Measurements from ENCODE around the gene RPS3A.

Gene RPS3A

GRCh38 chr4:151100531-151100930 lies 1.1 kb downstream of the RPS3A start (continued):
- TF ChIP-seq ZNF140 (tag by site-specific recombination; IDR thresholded peaks at IDR 0.05) (no peak), ZNF707 (tag by site-specific recombination; IDR thresholded peaks at IDR 0.05) (no peak), ZNF621 (tag by site-specific recombination; IDR thresholded peaks at IDR 0.05) (no peak), SCRT1 (tag by site-specific recombination; IDR thresholded peaks at IDR 0.05; ENCODE audit: borderline replicate concordance) (no peak), ZFHX2 (tag by site-specific recombination; conservative IDR thresholded peaks at IDR 0.05) (no peak)
- TF ChIP-seq, protein P1, sequence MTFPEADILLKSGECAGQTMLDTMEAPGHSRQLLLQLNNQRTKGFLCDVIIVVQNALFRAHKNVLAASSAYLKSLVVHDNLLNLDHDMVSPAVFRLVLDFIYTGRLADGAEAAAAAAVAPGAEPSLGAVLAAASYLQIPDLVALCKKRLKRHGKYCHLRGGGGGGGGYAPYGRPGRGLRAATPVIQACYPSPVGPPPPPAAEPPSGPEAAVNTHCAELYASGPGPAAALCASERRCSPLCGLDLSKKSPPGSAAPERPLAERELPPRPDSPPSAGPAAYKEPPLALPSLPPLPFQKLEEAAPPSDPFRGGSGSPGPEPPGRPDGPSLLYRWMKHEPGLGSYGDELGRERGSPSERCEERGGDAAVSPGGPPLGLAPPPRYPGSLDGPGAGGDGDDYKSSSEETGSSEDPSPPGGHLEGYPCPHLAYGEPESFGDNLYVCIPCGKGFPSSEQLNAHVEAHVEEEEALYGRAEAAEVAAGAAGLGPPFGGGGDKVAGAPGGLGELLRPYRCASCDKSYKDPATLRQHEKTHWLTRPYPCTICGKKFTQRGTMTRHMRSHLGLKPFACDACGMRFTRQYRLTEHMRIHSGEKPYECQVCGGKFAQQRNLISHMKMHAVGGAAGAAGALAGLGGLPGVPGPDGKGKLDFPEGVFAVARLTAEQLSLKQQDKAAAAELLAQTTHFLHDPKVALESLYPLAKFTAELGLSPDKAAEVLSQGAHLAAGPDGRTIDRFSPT (tag by site-specific recombination; IDR thresholded peaks at IDR 0.05), result no peak
- TF ChIP-seq, protein P2, sequence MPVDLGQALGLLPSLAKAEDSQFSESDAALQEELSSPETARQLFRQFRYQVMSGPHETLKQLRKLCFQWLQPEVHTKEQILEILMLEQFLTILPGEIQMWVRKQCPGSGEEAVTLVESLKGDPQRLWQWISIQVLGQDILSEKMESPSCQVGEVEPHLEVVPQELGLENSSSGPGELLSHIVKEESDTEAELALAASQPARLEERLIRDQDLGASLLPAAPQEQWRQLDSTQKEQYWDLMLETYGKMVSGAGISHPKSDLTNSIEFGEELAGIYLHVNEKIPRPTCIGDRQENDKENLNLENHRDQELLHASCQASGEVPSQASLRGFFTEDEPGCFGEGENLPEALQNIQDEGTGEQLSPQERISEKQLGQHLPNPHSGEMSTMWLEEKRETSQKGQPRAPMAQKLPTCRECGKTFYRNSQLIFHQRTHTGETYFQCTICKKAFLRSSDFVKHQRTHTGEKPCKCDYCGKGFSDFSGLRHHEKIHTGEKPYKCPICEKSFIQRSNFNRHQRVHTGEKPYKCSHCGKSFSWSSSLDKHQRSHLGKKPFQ (tag by site-specific recombination; IDR thresholded peaks at IDR 0.05), result no peak
- TF ChIP-seq, protein P3, sequence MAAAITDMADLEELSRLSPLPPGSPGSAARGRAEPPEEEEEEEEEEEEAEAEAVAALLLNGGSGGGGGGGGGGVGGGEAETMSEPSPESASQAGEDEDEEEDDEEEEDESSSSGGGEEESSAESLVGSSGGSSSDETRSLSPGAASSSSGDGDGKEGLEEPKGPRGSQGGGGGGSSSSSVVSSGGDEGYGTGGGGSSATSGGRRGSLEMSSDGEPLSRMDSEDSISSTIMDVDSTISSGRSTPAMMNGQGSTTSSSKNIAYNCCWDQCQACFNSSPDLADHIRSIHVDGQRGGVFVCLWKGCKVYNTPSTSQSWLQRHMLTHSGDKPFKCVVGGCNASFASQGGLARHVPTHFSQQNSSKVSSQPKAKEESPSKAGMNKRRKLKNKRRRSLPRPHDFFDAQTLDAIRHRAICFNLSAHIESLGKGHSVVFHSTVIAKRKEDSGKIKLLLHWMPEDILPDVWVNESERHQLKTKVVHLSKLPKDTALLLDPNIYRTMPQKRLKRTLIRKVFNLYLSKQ (tag by site-specific recombination; IDR thresholded peaks at IDR 0.05; ENCODE audit: borderline replicate concordance), result no peak

GRCh38 chr4:151103758-151104157 lies 4.3 kb downstream of the RPS3A start:
- Histone ChIP-seq H3K4me3 (ENCODE audit: low read depth, low read length) (no peak overlapping the region), H3K4me1 (ENCODE audit: control insufficient read depth, insufficient read depth, low read length) (no peaks in the 10 kb centered on the region), H3K36me3 (ENCODE audit: control insufficient read depth in 2 of 2, insufficient read depth in 1 of 2, low read length in 2 of 2) (peaks cover 21 to 87% of the 10 kb centered on the region in 2 experiments), H3K27ac (ENCODE audit: extremely low read depth, low read depth, low read length) (no peak overlapping the region), H3K9me3 (ENCODE audit: control insufficient read depth, insufficient read depth, low read depth, low read length) (no peaks in the 10 kb centered on the region)
- TF ChIP-seq GLIS1 (tag by site-specific recombination; IDR thresholded peaks at IDR 0.05), result no peak
- no peak for TF ChIP-seq ZNF558 (tag by site-specific recombination; IDR thresholded peaks at IDR 0.05)
- no peak for TF ChIP-seq ZNF2 (tag by site-specific recombination; IDR thresholded peaks at IDR 0.05)
- TF ChIP-seq, protein P4, sequence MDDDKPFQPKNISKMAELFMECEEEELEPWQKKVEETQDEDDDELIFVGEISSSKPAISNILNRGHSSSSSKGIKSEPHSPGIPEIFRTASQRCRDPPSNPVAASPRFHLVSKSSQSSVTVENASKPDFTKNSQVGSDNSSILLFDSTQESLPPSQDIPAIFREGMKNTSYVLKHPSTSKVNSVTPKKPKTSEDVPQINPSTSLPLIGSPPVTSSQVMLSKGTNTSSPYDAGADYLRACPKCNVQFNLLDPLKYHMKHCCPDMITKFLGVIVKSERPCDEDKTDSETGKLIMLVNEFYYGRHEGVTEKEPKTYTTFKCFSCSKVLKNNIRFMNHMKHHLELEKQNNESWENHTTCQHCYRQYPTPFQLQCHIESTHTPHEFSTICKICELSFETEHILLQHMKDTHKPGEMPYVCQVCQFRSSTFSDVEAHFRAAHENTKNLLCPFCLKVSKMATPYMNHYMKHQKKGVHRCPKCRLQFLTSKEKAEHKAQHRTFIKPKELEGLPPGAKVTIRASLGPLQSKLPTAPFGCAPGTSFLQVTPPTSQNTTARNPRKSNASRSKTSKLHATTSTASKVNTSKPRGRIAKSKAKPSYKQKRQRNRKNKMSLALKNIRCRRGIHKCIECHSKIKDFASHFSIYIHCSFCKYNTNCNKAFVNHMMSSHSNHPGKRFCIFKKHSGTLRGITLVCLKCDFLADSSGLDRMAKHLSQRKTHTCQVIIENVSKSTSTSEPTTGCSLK (tag by site-specific recombination; IDR thresholded peaks at IDR 0.05), result no peak
- TF ChIP-seq KLF9 (tag by site-specific recombination; IDR thresholded peaks at IDR 0.05; ENCODE audit: low read depth), result no peak
- no peak for TF ChIP-seq ZNF707 (tag by site-specific recombination; IDR thresholded peaks at IDR 0.05)
- TF ChIP-seq, protein P5, sequence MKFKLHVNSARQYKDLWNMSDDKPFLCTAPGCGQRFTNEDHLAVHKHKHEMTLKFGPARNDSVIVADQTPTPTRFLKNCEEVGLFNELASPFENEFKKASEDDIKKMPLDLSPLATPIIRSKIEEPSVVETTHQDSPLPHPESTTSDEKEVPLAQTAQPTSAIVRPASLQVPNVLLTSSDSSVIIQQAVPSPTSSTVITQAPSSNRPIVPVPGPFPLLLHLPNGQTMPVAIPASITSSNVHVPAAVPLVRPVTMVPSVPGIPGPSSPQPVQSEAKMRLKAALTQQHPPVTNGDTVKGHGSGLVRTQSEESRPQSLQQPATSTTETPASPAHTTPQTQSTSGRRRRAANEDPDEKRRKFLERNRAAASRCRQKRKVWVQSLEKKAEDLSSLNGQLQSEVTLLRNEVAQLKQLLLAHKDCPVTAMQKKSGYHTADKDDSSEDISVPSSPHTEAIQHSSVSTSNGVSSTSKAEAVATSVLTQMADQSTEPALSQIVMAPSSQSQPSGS (tag by site-specific recombination; IDR thresholded peaks at IDR 0.05; ENCODE audit: low read depth), result no peak
- TF ChIP-seq ZNF768 (tag by site-specific recombination; IDR thresholded peaks at IDR 0.05), result no peak
- no peak for TF ChIP-seq ZNF423 (tag by site-specific recombination; IDR thresholded peaks at IDR 0.05)
- TF ChIP-seq SCRT1 (tag by site-specific recombination; IDR thresholded peaks at IDR 0.05; ENCODE audit: borderline replicate concordance), result no peak
- no peak for TF ChIP-seq ZNF785 (tag by site-specific recombination; IDR thresholded peaks at IDR 0.05)
- TF ChIP-seq ZNF510 (tag by site-specific recombination; IDR thresholded peaks at IDR 0.05; ENCODE audit: insufficient replicate concordance), result no peak
- TF ChIP-seq, protein P6, sequence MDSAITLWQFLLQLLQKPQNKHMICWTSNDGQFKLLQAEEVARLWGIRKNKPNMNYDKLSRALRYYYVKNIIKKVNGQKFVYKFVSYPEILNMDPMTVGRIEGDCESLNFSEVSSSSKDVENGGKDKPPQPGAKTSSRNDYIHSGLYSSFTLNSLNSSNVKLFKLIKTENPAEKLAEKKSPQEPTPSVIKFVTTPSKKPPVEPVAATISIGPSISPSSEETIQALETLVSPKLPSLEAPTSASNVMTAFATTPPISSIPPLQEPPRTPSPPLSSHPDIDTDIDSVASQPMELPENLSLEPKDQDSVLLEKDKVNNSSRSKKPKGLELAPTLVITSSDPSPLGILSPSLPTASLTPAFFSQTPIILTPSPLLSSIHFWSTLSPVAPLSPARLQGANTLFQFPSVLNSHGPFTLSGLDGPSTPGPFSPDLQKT (IDR thresholded peaks at IDR 0.05; ENCODE audit: borderline replicate concordance, low read depth, low read length), result no peak
- no peak for TF ChIP-seq ZNF155 (tag by site-specific recombination; IDR thresholded peaks at IDR 0.05)
- no peak for TF ChIP-seq ZNF660 (tag by site-specific recombination; IDR thresholded peaks at IDR 0.05)
- no peak for TF ChIP-seq ZNF548 (tag by site-specific recombination; IDR thresholded peaks at IDR 0.05)
- ChIA-PET POLR2A (no interaction called here), CTCF (no interaction called here)

Data from HEK293 (cell line).